Colonic mucosa (tissue), 4 donors: ENCODE results near the gene ARMC8. TPM values are rescaled to one million over a fixed set of nuclear protein-coding genes. Genes with fewer than 3 reads are reported as not detected.

Experiments used
- DNase-seq: peaks from one replicate; pipeline ENCODE4 v3.0.0-alpha.2; 2020
- H3K27ac ChIP-seq: fragments of 200-600 bp; one replicate; pipeline ENCODE4 v1.8.0; 2021
- H3K27me3 ChIP-seq: fragments of 200-600 bp; one replicate; pipeline ENCODE4 v1.8.0; 2021
- H3K36me3 ChIP-seq: fragments of 200-600 bp; one replicate; pipeline ENCODE4 v1.8.0; 2021
- H3K4me1 ChIP-seq: fragments of 200-600 bp; one replicate; pipeline ENCODE4 v1.8.0; 2021; ENCODE audit warnings: mild to moderate bottlenecking
- H3K4me3 ChIP-seq: fragments of 200-600 bp; one replicate; pipeline ENCODE4 v1.8.0; 2021
- H3K9ac ChIP-seq, 2 donors: one replicate each; pipeline ENCODE4 v1.7.0; 2013; ENCODE audit warnings: control low read depth in 2 of 2, low read depth in 2 of 2, low read length in 2 of 2
- H3K9me3 ChIP-seq: fragments of 200-600 bp; one replicate; pipeline ENCODE4 v1.8.0; 2021
- intact Hi-C: fragments of 100-400 bp; cut with DNase I; formaldehyde crosslinking; loops from one replicate; pipeline ENCODE4 v1.14.1; 2022
- total RNA-seq, 2 donors: library from RNA; stranded (reverse); fragmentation: NEBNext Ultra II Directional in 1 of 2; extraction: Animal tissue kit (Norgen Biotek cat#: 25700) in 1 of 2; gene quantifications; one replicate each; pipeline ENCODE4 v1.2.1, GENCODE V29; 2021
- TF ChIP-seq, protein P1 (sequence below): fragments of 200-600 bp; IDR thresholded peaks from one replicate; pipeline ENCODE4 v1.8.0; 2022; ENCODE audit warnings: antibody characterized with exemption, mild to moderate bottlenecking
- donor health status: healthy.
- donor health status: DM: no; HTN: no; CAD: no.
- donor health status: DM: no; HTN: no; CAD: no.

Gene ARMC8
- total RNA-seq, 2 donors from 2014 or later: 29.9 to 35.0 TPM

GRCh38 chr3:138242466-138242865 lies 55.4 kb downstream of the ARMC8 start:
- intact Hi-C loops: no loop called here
- Histone ChIP-seq H3K4me1 (no peaks in the 10 kb centered on the region), H3K36me3 (no peaks in the 10 kb centered on the region), H3K4me3 (no peak overlapping the region), H3K9ac (no peak overlapping the region), H3K9me3 (no peaks in the 10 kb centered on the region), H3K27ac (no peak overlapping the region), H3K27me3 (no peaks in the 10 kb centered on the region)
- TF ChIP-seq, protein P1, sequence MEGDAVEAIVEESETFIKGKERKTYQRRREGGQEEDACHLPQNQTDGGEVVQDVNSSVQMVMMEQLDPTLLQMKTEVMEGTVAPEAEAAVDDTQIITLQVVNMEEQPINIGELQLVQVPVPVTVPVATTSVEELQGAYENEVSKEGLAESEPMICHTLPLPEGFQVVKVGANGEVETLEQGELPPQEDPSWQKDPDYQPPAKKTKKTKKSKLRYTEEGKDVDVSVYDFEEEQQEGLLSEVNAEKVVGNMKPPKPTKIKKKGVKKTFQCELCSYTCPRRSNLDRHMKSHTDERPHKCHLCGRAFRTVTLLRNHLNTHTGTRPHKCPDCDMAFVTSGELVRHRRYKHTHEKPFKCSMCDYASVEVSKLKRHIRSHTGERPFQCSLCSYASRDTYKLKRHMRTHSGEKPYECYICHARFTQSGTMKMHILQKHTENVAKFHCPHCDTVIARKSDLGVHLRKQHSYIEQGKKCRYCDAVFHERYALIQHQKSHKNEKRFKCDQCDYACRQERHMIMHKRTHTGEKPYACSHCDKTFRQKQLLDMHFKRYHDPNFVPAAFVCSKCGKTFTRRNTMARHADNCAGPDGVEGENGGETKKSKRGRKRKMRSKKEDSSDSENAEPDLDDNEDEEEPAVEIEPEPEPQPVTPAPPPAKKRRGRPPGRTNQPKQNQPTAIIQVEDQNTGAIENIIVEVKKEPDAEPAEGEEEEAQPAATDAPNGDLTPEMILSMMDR: no peak
- DNase-seq: no peak

DNA sequence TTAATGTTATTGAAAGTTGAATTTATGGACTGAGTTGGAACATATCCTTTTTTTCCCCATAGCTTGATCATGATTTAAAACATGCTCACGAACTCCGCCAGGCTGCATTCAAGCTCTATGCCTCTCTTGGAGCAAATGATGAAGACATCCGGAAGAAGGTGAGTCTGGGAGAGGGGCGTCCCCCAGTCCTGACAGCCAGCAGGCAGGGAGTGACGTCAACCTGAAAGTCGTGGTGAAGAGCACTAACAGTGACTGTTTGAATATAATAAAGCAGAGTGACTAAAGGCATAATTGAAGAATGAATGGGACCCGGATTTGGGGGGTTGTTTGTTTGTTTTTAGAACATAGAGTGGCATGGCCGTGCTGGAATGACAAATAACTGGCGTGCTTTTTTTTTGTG lies 57.9 kb downstream of the ARMC8 start:
- no peak overlapping the region for H3K9ac ChIP-seq
- H3K4me1 ChIP-seq: no peaks in the 10 kb centered on the region
- TF ChIP-seq, protein P1: no peak
- no peak overlapping the region for H3K4me3 ChIP-seq
- no peaks in the 10 kb centered on the region for H3K36me3 ChIP-seq
- no peaks in the 10 kb centered on the region for H3K9me3 ChIP-seq
- no peaks in the 10 kb centered on the region for H3K27me3 ChIP-seq
- H3K27ac ChIP-seq: no peak overlapping the region
- DNase-seq: no peak
- intact Hi-C loops: no loop called here

GRCh38 chr3:138249636-138250035 lies 62.5 kb downstream of the ARMC8 start:
- Histone ChIP-seq H3K9ac (no peak overlapping the region), H3K4me1 (no peaks in the 10 kb centered on the region), H3K4me3 (no peak overlapping the region), H3K36me3 (no peaks in the 10 kb centered on the region), H3K9me3 (no peaks in the 10 kb centered on the region), H3K27me3 (no peaks in the 10 kb centered on the region), H3K27ac (no peak overlapping the region)
- DNase-seq: no peak
- TF ChIP-seq, protein P1: no peak
- intact Hi-C loops: no loop called here

- no peaks in the 10 kb centered on the region for H3K36me3 ChIP-seq
- H3K27me3 ChIP-seq: no peaks in the 10 kb centered on the region
- no peak overlapping the region for H3K4me3 ChIP-seq
- no peak overlapping the region for H3K27ac ChIP-seq
- DNase-seq: no peak
- no peak overlapping the region for H3K9ac ChIP-seq
- intact Hi-C loops: no loop called here
- H3K4me1 ChIP-seq: no peaks in the 10 kb centered on the region
- TF ChIP-seq, protein P1: no peak
- H3K9me3 ChIP-seq: no peaks in the 10 kb centered on the region
Observed at GRCh38 chr3:138253609-138254008, 66.5 kb downstream of the ARMC8 start.

DNA sequence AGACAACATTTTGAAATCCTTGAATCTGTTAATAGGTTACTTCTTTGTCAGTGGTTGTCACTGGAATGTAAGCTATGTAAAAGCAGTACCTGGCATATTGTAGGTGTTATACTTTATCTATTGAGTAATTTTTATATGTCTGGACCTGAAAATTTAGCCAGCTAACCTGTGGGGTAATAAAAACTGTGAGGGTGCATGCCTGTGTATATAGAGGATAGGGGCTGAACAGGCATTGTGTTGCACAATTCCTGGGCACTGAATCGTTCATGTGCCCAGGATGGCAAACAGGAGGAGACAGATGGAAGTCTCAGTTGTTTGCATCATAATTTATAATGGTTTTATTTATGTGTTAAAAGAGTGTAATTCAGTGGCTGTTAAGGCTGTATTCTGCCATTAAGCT lies 67.1 kb downstream of the ARMC8 start:
- H3K4me1 ChIP-seq: no peaks in the 10 kb centered on the region
- intact Hi-C loops: no loop called here
- TF ChIP-seq, protein P1: no peak
- no peak overlapping the region for H3K9ac ChIP-seq
- H3K4me3 ChIP-seq: no peak overlapping the region
- H3K9me3 ChIP-seq: no peaks in the 10 kb centered on the region
- H3K27me3 ChIP-seq: no peaks in the 10 kb centered on the region
- no peaks in the 10 kb centered on the region for H3K36me3 ChIP-seq
- H3K27ac ChIP-seq: no peak overlapping the region
- DNase-seq: no peak

- Histone ChIP-seq H3K27me3 (no peaks in the 10 kb centered on the region), H3K36me3 (no peaks in the 10 kb centered on the region), H3K9me3 (no peaks in the 10 kb centered on the region), H3K4me3 (no peak overlapping the region), H3K4me1 (no peaks in the 10 kb centered on the region), H3K9ac (no peak overlapping the region), H3K27ac (no peak overlapping the region)
- TF ChIP-seq, protein P1: no peak
- DNase-seq: no peak
- intact Hi-C loops: no loop called here
Observed at GRCh38 chr3:138256022-138256421, 68.9 kb downstream of the ARMC8 start.
